WTC11 (cell line): Measurements from ENCODE around the gene CMTM7. TPM values are rescaled to one million over a fixed set of nuclear protein-coding genes. Genes with fewer than 3 reads are reported as not detected.
A peak's percentile ranks its signal among the peaks of the same experiment; 100 is the strongest.

ENCODE experiments used
- ATAC-seq: fragments of 200-7000 bp; cut with Tn5 transposase; 2 replicates; pipeline ENCODE4 v1.10.0; 2021; ENCODE audit warnings: mild to moderate bottlenecking, moderate library complexity
- CTCF ChIA-PET: fragments of 300-600 bp; sonication (Branson Sonifier 250); formaldehyde crosslinking; loops from one replicate; lab custom pipeline; 2021; ENCODE audit warnings: antibody characterized with exemption; lab: Charles Lee
- POLR2A ChIA-PET: fragments of 350-600 bp; sonication (Branson Sonifier 250); formaldehyde crosslinking; loops from one replicate; lab custom pipeline; 2021; ENCODE audit warnings: antibody characterized with exemption; lab: Charles Lee
- DNase-seq: peaks from one replicate; pipeline ENCODE4 v3.0.0; 2021; ENCODE audit warnings: low spot score
- H3K27ac Mint-ChIP-seq: 2 replicates; pipeline ENCODE4 v1.8.0; 2021; ENCODE audit warnings: mixed read lengths
- H3K27me3 Mint-ChIP-seq: 2 replicates; pipeline ENCODE4 v1.8.0; 2021; ENCODE audit warnings: low read depth, mild to moderate bottlenecking, moderate library complexity, mixed read lengths
- H3K36me3 Mint-ChIP-seq: 2 replicates; pipeline ENCODE4 v1.8.0; 2021; ENCODE audit warnings: mixed read lengths
- H3K4me1 Mint-ChIP-seq: 2 replicates; pipeline ENCODE4 v1.8.0; 2022; ENCODE audit warnings: mixed read lengths
- H3K4me3 Mint-ChIP-seq: 2 replicates; pipeline ENCODE4 v1.8.0; 2021; ENCODE audit warnings: mild to moderate bottlenecking, moderate library complexity, mixed read lengths
- H3K9me3 Mint-ChIP-seq: 2 replicates; pipeline ENCODE4 v1.8.0; 2021; ENCODE audit warnings: mixed read lengths
- ATF3 ChIP-seq: sonication (generic); formaldehyde crosslinking; conservative IDR thresholded peaks from 2 replicates; pipeline ENCODE4 v1.8.1; 2022; ENCODE audit warnings: mild to moderate bottlenecking, missing genetic modification reagents
- ATF6 ChIP-seq: sonication (generic); formaldehyde crosslinking; IDR thresholded peaks from 2 replicates; pipeline ENCODE4 v1.8.1; 2023; ENCODE audit warnings: mild to moderate bottlenecking, missing genetic modification reagents
- CREB1 ChIP-seq: sonication (generic); formaldehyde crosslinking; IDR thresholded peaks from 2 replicates; pipeline ENCODE4 v1.8.0; 2023; ENCODE audit warnings: mild to moderate bottlenecking, missing genetic modification reagents
- EMX1 ChIP-seq: fragments of 250-450 bp; sonication (Bioruptor Pico); IDR thresholded peaks from 2 replicates; pipeline ENCODE4 v1.8.0; 2021; ENCODE audit warnings: mild to moderate bottlenecking
- JAZF1 ChIP-seq: fragments of 250-450 bp; sonication (Bioruptor Pico); IDR thresholded peaks from 2 replicates; pipeline ENCODE4 v1.9.0; 2021; ENCODE audit warnings: moderate library complexity, mild to moderate bottlenecking, inconsistent platforms
- JUN ChIP-seq: sonication (generic); formaldehyde crosslinking; IDR thresholded peaks from 2 replicates; pipeline ENCODE4 v1.8.0; 2023; ENCODE audit warnings: mild to moderate bottlenecking, missing genetic modification reagents
- MXD4 ChIP-seq: fragments of 250-450 bp; sonication (Bioruptor Pico); IDR thresholded peaks from 2 replicates; pipeline ENCODE4 v1.8.0; 2021; ENCODE audit warnings: mild to moderate bottlenecking, moderate library complexity, borderline replicate concordance
- MYBL2 ChIP-seq: sonication (generic); formaldehyde crosslinking; IDR thresholded peaks from 2 replicates; pipeline ENCODE4 v1.8.1; 2023; ENCODE audit warnings: mild to moderate bottlenecking, moderate library complexity, missing genetic modification reagents
- RELA ChIP-seq: sonication (generic); formaldehyde crosslinking; IDR thresholded peaks from 2 replicates; pipeline ENCODE4 v1.8.1; 2022; ENCODE audit warnings: missing genetic modification reagents, mild to moderate bottlenecking, borderline replicate concordance
- TCF7 ChIP-seq: sonication (generic); formaldehyde crosslinking; IDR thresholded peaks from 2 replicates; pipeline ENCODE4 v1.8.0; 2022; ENCODE audit warnings: mild to moderate bottlenecking, low read depth, missing genetic modification reagents, moderate library complexity
- TEAD1 ChIP-seq: sonication (generic); formaldehyde crosslinking; IDR thresholded peaks from 2 replicates; pipeline ENCODE4 v1.8.0; 2022; ENCODE audit warnings: mild to moderate bottlenecking, missing genetic modification reagents
- ZNF121 ChIP-seq: sonication (generic); formaldehyde crosslinking; IDR thresholded peaks from 2 replicates; pipeline ENCODE4 v1.8.0; 2023; ENCODE audit warnings: missing genetic modification reagents
- ZNF232 ChIP-seq: sonication (generic); formaldehyde crosslinking; IDR thresholded peaks from 2 replicates; pipeline ENCODE4 v1.8.0; 2022; ENCODE audit warnings: mild to moderate bottlenecking, missing genetic modification reagents
- ZNF396 ChIP-seq: fragments of 250-450 bp; sonication (Bioruptor Pico); IDR thresholded peaks from 2 replicates; pipeline ENCODE4 v1.8.0; 2021; ENCODE audit warnings: mild to moderate bottlenecking, moderate library complexity, borderline replicate concordance
- total RNA-seq: library from RNA; stranded (reverse); gene quantifications from 3 replicates; pipeline ENCODE4 v1.2.3, GENCODE V29; 2021
- TF ChIP-seq, protein P1 (sequence below): sonication (generic); formaldehyde crosslinking; IDR thresholded peaks from 2 replicates; pipeline ENCODE4 v1.8.1; 2023; ENCODE audit warnings: mild to moderate bottlenecking, missing genetic modification reagents, borderline replicate concordance
- TF ChIP-seq, protein P2 (sequence below): sonication (generic); formaldehyde crosslinking; IDR thresholded peaks from 2 replicates; pipeline ENCODE4 v1.8.1; 2022; ENCODE audit warnings: low read depth, missing genetic modification reagents, borderline replicate concordance
- TF ChIP-seq, protein P3 (sequence below): sonication (generic); formaldehyde crosslinking; IDR thresholded peaks from 2 replicates; pipeline ENCODE4 v1.8.1; 2022; ENCODE audit warnings: mild to moderate bottlenecking, missing genetic modification reagents, moderate library complexity, borderline replicate concordance
- TF ChIP-seq, protein P4 (sequence below): fragments of 250-450 bp; sonication (Bioruptor Pico); IDR thresholded peaks from 2 replicates; pipeline ENCODE4 v1.9.0; 2021; ENCODE audit warnings: mild to moderate bottlenecking, borderline replicate concordance
- TF ChIP-seq, protein P5 (sequence below): sonication (generic); formaldehyde crosslinking; IDR thresholded peaks from 2 replicates; pipeline ENCODE4 v1.8.1; 2023; ENCODE audit warnings: mild to moderate bottlenecking, missing genetic modification reagents, moderate library complexity

CMTM7 gene
- total RNA-seq, 1 experiment from 2014 or later, result 23.4 TPM

DNA sequence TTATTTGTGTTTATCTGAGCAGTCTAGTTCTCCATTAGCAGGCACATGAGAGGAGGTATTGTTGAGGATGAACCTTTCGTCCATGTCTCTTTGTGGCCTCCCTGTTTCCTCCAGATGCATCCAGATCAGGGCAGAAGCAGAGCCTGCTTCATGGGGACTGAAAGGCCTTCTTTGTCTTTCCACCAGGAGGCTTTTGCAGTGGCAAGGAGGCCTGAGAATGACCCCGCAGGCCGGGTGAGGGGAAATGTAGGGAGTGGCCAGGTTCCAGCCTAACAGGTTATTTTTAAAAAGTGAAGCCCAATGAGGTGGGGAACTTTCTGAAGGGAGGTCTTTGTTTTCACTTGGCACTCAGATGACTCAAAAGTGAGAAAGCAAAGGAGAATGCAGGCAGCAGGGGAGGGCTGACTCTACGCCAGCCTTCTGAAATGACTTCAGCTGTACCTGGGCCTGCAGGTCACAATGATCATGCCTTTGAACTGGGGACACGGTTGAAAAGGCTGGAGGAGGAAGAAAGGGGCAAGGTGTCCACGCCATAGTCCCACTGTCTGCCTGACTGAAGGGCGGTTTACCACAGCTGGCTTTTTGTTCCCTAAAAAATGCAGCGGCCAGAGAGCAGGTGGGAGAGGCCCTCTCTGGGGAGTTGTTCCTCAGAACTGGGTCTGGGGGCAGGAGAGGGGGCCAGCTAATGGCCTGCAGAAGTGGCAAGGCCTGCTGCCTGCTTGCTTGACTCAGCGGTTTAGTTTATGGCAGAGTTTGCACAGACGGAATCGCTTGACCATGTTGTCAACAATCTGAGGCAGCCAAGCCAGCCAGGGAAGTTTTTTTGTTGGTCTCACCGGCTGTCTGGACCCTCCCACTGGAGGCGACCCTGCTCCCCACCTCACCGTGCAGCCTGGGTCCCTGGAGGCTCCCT lies 28.7 kb downstream of the CMTM7 start:
- peaks cover 32% of the 10 kb centered on the region for H3K4me1 Mint-ChIP-seq
- H3K9me3 Mint-ChIP-seq, result peaks cover 19% of the 10 kb centered on the region
- ATAC-seq (peak; percentile 92), DNase-seq (peak; percentile 30)
- no peak overlapping the region for H3K4me3 Mint-ChIP-seq
- TF ChIP-seq EMX1, result no peak
- TF ChIP-seq JAZF1 (CRISPR knock-in tag), result no peak
- TF ChIP-seq ZNF232 (CRISPR knock-in tag), result no peak
- no peak for TF ChIP-seq JUN (CRISPR knock-in tag)
- TF ChIP-seq CREB1 (CRISPR knock-in tag), result no peak
- TF ChIP-seq, protein P1, sequence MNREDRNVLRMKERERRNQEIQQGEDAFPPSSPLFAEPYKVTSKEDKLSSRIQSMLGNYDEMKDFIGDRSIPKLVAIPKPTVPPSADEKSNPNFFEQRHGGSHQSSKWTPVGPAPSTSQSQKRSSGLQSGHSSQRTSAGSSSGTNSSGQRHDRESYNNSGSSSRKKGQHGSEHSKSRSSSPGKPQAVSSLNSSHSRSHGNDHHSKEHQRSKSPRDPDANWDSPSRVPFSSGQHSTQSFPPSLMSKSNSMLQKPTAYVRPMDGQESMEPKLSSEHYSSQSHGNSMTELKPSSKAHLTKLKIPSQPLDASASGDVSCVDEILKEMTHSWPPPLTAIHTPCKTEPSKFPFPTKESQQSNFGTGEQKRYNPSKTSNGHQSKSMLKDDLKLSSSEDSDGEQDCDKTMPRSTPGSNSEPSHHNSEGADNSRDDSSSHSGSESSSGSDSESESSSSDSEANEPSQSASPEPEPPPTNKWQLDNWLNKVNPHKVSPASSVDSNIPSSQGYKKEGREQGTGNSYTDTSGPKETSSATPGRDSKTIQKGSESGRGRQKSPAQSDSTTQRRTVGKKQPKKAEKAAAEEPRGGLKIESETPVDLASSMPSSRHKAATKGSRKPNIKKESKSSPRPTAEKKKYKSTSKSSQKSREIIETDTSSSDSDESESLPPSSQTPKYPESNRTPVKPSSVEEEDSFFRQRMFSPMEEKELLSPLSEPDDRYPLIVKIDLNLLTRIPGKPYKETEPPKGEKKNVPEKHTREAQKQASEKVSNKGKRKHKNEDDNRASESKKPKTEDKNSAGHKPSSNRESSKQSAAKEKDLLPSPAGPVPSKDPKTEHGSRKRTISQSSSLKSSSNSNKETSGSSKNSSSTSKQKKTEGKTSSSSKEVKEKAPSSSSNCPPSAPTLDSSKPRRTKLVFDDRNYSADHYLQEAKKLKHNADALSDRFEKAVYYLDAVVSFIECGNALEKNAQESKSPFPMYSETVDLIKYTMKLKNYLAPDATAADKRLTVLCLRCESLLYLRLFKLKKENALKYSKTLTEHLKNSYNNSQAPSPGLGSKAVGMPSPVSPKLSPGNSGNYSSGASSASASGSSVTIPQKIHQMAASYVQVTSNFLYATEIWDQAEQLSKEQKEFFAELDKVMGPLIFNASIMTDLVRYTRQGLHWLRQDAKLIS (CRISPR knock-in tag), result 0 out of 2 replicates have a peak, but pooled peaks have one; percentile 59
- CTCF ChIA-PET, result interaction anchor here (0.5 to 6.6 kb wide), 4 partner anchors 14 to 86 kb away, joined by 3 to 48 read pairs (median 5); no protein-coding TSS in a partner anchor
- H3K27ac Mint-ChIP-seq, result peak overlapping the region; percentile 88
- no peaks in the 10 kb centered on the region for H3K27me3 Mint-ChIP-seq
- POLR2A ChIA-PET, result interaction anchor here (0.6 to 1.1 kb wide), 2 partner anchors 13 to 69 kb away, joined by 3 to 4 read pairs; no protein-coding TSS in a partner anchor
- peaks cover 18% of the 10 kb centered on the region for H3K36me3 Mint-ChIP-seq

GRCh38 chr3:32421185-32421584 lies 29.5 kb downstream of the CMTM7 start:
- peaks cover 31% of the 10 kb centered on the region for H3K4me1 Mint-ChIP-seq
- no peak overlapping the region for H3K4me3 Mint-ChIP-seq
- no peak for DNase-seq
- ATAC-seq, result no peak
- peaks cover 18% of the 10 kb centered on the region for H3K36me3 Mint-ChIP-seq
- ChIA-PET POLR2A (interaction anchor here (0.6 kb wide), 1 partner anchor 69 kb away, joined by 4 read pairs; no protein-coding TSS in a partner anchor), CTCF (interaction anchor here (1.1 to 6.6 kb wide), 3 partner anchors 13 to 46 kb away, joined by 3 to 48 read pairs (median 15); no protein-coding TSS in a partner anchor)
- peak overlapping the region; percentile 91 for H3K27ac Mint-ChIP-seq
- peaks cover 19% of the 10 kb centered on the region for H3K9me3 Mint-ChIP-seq
- H3K27me3 Mint-ChIP-seq, result no peaks in the 10 kb centered on the region
- TF ChIP-seq ZNF396 (CRISPR knock-in tag) (no peak), RELA (CRISPR knock-in tag) (no peak), MYBL2 (CRISPR knock-in tag) (no peak), ATF6 (CRISPR knock-in tag) (no peak), MXD4 (CRISPR knock-in tag) (no peak), ATF3 (CRISPR knock-in tag) (no peak), TCF7 (CRISPR knock-in tag) (no peak), ZNF232 (CRISPR knock-in tag) (no peak), TEAD1 (no peak), ZNF121 (CRISPR knock-in tag) (no peak)
- TF ChIP-seq, protein P2, sequence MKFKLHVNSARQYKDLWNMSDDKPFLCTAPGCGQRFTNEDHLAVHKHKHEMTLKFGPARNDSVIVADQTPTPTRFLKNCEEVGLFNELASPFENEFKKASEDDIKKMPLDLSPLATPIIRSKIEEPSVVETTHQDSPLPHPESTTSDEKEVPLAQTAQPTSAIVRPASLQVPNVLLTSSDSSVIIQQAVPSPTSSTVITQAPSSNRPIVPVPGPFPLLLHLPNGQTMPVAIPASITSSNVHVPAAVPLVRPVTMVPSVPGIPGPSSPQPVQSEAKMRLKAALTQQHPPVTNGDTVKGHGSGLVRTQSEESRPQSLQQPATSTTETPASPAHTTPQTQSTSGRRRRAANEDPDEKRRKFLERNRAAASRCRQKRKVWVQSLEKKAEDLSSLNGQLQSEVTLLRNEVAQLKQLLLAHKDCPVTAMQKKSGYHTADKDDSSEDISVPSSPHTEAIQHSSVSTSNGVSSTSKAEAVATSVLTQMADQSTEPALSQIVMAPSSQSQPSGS, result no peak
- TF ChIP-seq, protein P3, sequence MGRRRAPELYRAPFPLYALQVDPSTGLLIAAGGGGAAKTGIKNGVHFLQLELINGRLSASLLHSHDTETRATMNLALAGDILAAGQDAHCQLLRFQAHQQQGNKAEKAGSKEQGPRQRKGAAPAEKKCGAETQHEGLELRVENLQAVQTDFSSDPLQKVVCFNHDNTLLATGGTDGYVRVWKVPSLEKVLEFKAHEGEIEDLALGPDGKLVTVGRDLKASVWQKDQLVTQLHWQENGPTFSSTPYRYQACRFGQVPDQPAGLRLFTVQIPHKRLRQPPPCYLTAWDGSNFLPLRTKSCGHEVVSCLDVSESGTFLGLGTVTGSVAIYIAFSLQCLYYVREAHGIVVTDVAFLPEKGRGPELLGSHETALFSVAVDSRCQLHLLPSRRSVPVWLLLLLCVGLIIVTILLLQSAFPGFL (CRISPR knock-in tag), result no peak
- TF ChIP-seq, protein P4, sequence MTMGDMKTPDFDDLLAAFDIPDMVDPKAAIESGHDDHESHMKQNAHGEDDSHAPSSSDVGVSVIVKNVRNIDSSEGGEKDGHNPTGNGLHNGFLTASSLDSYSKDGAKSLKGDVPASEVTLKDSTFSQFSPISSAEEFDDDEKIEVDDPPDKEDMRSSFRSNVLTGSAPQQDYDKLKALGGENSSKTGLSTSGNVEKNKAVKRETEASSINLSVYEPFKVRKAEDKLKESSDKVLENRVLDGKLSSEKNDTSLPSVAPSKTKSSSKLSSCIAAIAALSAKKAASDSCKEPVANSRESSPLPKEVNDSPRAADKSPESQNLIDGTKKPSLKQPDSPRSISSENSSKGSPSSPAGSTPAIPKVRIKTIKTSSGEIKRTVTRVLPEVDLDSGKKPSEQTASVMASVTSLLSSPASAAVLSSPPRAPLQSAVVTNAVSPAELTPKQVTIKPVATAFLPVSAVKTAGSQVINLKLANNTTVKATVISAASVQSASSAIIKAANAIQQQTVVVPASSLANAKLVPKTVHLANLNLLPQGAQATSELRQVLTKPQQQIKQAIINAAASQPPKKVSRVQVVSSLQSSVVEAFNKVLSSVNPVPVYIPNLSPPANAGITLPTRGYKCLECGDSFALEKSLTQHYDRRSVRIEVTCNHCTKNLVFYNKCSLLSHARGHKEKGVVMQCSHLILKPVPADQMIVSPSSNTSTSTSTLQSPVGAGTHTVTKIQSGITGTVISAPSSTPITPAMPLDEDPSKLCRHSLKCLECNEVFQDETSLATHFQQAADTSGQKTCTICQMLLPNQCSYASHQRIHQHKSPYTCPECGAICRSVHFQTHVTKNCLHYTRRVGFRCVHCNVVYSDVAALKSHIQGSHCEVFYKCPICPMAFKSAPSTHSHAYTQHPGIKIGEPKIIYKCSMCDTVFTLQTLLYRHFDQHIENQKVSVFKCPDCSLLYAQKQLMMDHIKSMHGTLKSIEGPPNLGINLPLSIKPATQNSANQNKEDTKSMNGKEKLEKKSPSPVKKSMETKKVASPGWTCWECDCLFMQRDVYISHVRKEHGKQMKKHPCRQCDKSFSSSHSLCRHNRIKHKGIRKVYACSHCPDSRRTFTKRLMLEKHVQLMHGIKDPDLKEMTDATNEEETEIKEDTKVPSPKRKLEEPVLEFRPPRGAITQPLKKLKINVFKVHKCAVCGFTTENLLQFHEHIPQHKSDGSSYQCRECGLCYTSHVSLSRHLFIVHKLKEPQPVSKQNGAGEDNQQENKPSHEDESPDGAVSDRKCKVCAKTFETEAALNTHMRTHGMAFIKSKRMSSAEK (CRISPR knock-in tag), result no peak
- TF ChIP-seq, protein P5, sequence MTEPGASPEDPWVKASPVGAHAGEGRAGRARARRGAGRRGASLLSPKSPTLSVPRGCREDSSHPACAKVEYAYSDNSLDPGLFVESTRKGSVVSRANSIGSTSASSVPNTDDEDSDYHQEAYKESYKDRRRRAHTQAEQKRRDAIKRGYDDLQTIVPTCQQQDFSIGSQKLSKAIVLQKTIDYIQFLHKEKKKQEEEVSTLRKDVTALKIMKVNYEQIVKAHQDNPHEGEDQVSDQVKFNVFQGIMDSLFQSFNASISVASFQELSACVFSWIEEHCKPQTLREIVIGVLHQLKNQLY (CRISPR knock-in tag), result no peak
